Left renal pelvis (tissue), 4 donors: ENCODE results near the gene VAMP7. TPM values are rescaled to one million over a fixed set of nuclear protein-coding genes. Genes with fewer than 3 reads are reported as not detected.
A peak's percentile ranks its signal among the peaks of the same experiment; 100 is the strongest.
"Not testable (repeated sequence)": the region's sequence is repeated elsewhere in the genome, so short reads cannot be mapped to it uniquely, and the experiment has no call there.

Source experiments
- DNase-seq, 4 donors: peaks; one replicate each; pipeline ENCODE4 v3.0.0-alpha.2; 2013; ENCODE audit warnings: low read depth in 4 of 4, low spot score in 3 of 4
- polyA plus RNA-seq, 4 donors: library from polyadenylated mRNA; unstranded; fragments of 120-200 nt; gene quantifications; one replicate each; pipeline ENCODE4 v1.2.1, GENCODE V29; 2013; ENCODE audit not compliant: insufficient read length in 4 of 4

Gene VAMP7
- polyA plus RNA-seq, result 10 to 100 TPM; 40.1 to 55.9 (median 48.2) TPM

- DNase-seq, result peak; percentile 61 to 72 (median 66)
Observed at GRCh38 chrX:155881158-155881993, at the start of gene VAMP7. Gene VAMP7 (plus strand): TSS chrX:155881345. CDS start chrX:155889467, 8,122 bp downstream.

GRCh38 chrX:155841232-155841631 is 39.9 kb upstream of the VAMP7 start:
- no peak for DNase-seq

GRCh38 chrX:155851786-155852185 is 29.4 kb upstream of the VAMP7 start:
- DNase-seq, result not testable (repeated sequence)

GRCh38 chrX:155857561-155857960 is 23.6 kb upstream of the VAMP7 start:
- DNase-seq, result no peak

- no peak for DNase-seq
Observed at GRCh38 chrX:155864655-155865054, 16.5 kb upstream of the VAMP7 start.

- no peak for DNase-seq
Observed at GRCh38 chrX:155865193-155865592, 16.0 kb upstream of the VAMP7 start.

GRCh38 chrX:155867821-155868220 is 13.3 kb upstream of the VAMP7 start:
- DNase-seq, result no peak

GRCh38 chrX:155870958-155871357 is 10.2 kb upstream of the VAMP7 start:
- DNase-seq, result no peak

- DNase-seq, result no peak
Observed at GRCh38 chrX:155871934-155872333, 9.2 kb upstream of the VAMP7 start.

- DNase-seq, result no peak
Observed at GRCh38 chrX:155873188-155873587, 8.0 kb upstream of the VAMP7 start.

GRCh38 chrX:155874571-155875244 is 6.4 kb upstream of the VAMP7 start:
- no peak for DNase-seq

GRCh38 chrX:155876704-155877103 is 4.4 kb upstream of the VAMP7 start:
- DNase-seq, result no peak

GRCh38 chrX:155877288-155877687 is 3.9 kb upstream of the VAMP7 start:
- DNase-seq, result no peak

- no peak for DNase-seq
Observed at GRCh38 chrX:155880586-155881157, 473 bp upstream of the VAMP7 start.

GRCh38 chrX:155886409-155886808 is 5.3 kb downstream of the VAMP7 start:
- DNase-seq, result no peak

GRCh38 chrX:155888139-155888538 is 7.0 kb downstream of the VAMP7 start:
- DNase-seq, result no peak

GRCh38 chrX:155889328-155889727 is 8.2 kb downstream of the VAMP7 start:
- no peak for DNase-seq

GRCh38 chrX:155891446-155892210 is 10.5 kb downstream of the VAMP7 start:
- no peak for DNase-seq

- DNase-seq, result no peak
Observed at GRCh38 chrX:155893521-155893920, 12.4 kb downstream of the VAMP7 start.

GRCh38 chrX:155896512-155896911 is 15.4 kb downstream of the VAMP7 start:
- DNase-seq, result no peak

GRCh38 chrX:155899366-155899765 is 18.2 kb downstream of the VAMP7 start:
- DNase-seq, result no peak
